Neural cell (in vitro differentiated cells): ENCODE results near the gene PPM1L. TPM values are rescaled to one million over a fixed set of nuclear protein-coding genes. Genes with fewer than 3 reads are reported as not detected.

Source experiments
- H2AFZ ChIP-seq: fragments of 200-600, 300-800 bp; sonication (generic), shearing (Covaris generic); 2 replicates; pipeline ENCODE4 v1.6.0; 2014; ENCODE audit warnings: low read depth, mild to moderate bottlenecking, antibody characterized with exemption, low read length, moderate library complexity
- H3F3A ChIP-seq: fragments of 200-600 bp; shearing (Covaris generic); 2 replicates; pipeline ENCODE4 v1.6.1; 2016; ENCODE audit warnings: mild to moderate bottlenecking, moderate library complexity, mixed read lengths, antibody characterized with exemption, low read length; ENCODE audit not compliant: insufficient read depth, poor library complexity, severe bottlenecking
- H3K27ac ChIP-seq: fragments of 200-600, 300-800 bp; sonication (generic), shearing (Covaris generic); 2 replicates; pipeline ENCODE4 v1.5.1; 2014; ENCODE audit warnings: mild to moderate bottlenecking, low read length, moderate library complexity
- H3K27me3 ChIP-seq: fragments of 300-800, 200-600 bp; sonication (generic), shearing (Covaris generic); 2 replicates; pipeline ENCODE4 v1.6.0; 2014; ENCODE audit warnings: mild to moderate bottlenecking, low read depth, low read length, moderate library complexity; ENCODE audit not compliant: insufficient read depth
- H3K36me3 ChIP-seq: fragments of 300-800, 200-600 bp; sonication (generic), shearing (Covaris generic); 2 replicates; pipeline ENCODE4 v1.5.1; 2014; ENCODE audit warnings: mild to moderate bottlenecking, antibody characterized with exemption, low read length, moderate library complexity; ENCODE audit not compliant: insufficient read depth
- H3K4me2 ChIP-seq: fragments of 300-800, 200-600 bp; sonication (generic), shearing (Covaris generic); 2 replicates; pipeline ENCODE4 v1.6.0; 2014; ENCODE audit warnings: mild to moderate bottlenecking, low read length
- H3K4me3 ChIP-seq: fragments of 300-800, 200-600 bp; sonication (generic), shearing (Covaris generic); 2 replicates; pipeline ENCODE4 v1.5.1; 2014; ENCODE audit warnings: mild to moderate bottlenecking, low read length, moderate library complexity
- H3K79me2 ChIP-seq: fragments of 200-600 bp; shearing (Covaris generic); replicated peaks from 2 replicates; pipeline ENCODE4 v1.6.0; 2014; ENCODE audit warnings: mild to moderate bottlenecking, low read length, moderate library complexity; ENCODE audit not compliant: insufficient read depth
- H3K9ac ChIP-seq: fragments of 300-800, 200-600 bp; sonication (generic), shearing (Covaris generic); 2 replicates; pipeline ENCODE4 v1.6.1; 2016; ENCODE audit warnings: mild to moderate bottlenecking, low read length, mixed read lengths
- H3K9me2 ChIP-seq: fragments of 200-600 bp; shearing (Covaris generic); 2 replicates; pipeline ENCODE4 v1.6.1; 2016; ENCODE audit warnings: mild to moderate bottlenecking, low read length, mixed read lengths; ENCODE audit not compliant: insufficient read depth
- H3K9me3 ChIP-seq: fragments of 200-600, 300-800 bp; sonication (generic), shearing (Covaris generic); 2 replicates; pipeline ENCODE4 v1.6.1; 2016; ENCODE audit warnings: mild to moderate bottlenecking, mixed run types, low read length, moderate library complexity, mixed read lengths
- H4K20me1 ChIP-seq: fragments of 200-600 bp; shearing (Covaris generic); 2 replicates; pipeline ENCODE4 v1.6.1; 2016; ENCODE audit warnings: mild to moderate bottlenecking, mixed run types; ENCODE audit not compliant: insufficient read depth
- CTCF ChIP-seq: fragments of 450-650 bp; IDR thresholded peaks from 2 replicates; pipeline ENCODE4 v1.5.1; 2014; ENCODE audit warnings: antibody characterized with exemption, mild to moderate bottlenecking, moderate library complexity; ENCODE audit not compliant: poor library complexity, severe bottlenecking
- EP300 ChIP-seq: fragments of 450-650 bp; conservative IDR thresholded peaks from 2 replicates; pipeline ENCODE4 v1.6.1; 2014; ENCODE audit warnings: antibody characterized with exemption, mild to moderate bottlenecking, moderate library complexity; ENCODE audit not compliant: poor library complexity, severe bottlenecking
- EZH2 ChIP-seq: fragments of 200-600, 300-800 bp; shearing (Covaris generic), sonication (generic); IDR thresholded peaks from 2 replicates; pipeline ENCODE4 v1.6.1; 2014; ENCODE audit warnings: antibody characterized with exemption, low read length, borderline replicate concordance, mild to moderate bottlenecking; ENCODE audit not compliant: insufficient read depth, poor library complexity, severe bottlenecking
- MXI1 ChIP-seq: fragments of 450-650 bp; conservative IDR thresholded peaks from 2 replicates; pipeline ENCODE4 v1.6.1; 2014; ENCODE audit warnings: antibody characterized with exemption, mild to moderate bottlenecking; ENCODE audit not compliant: poor library complexity, severe bottlenecking
- POLR2AphosphoS5 ChIP-seq: IDR thresholded peaks from 2 replicates; pipeline ENCODE4 v1.6.1; 2012
- RAD21 ChIP-seq: fragments of 450-650 bp; conservative IDR thresholded peaks from 2 replicates; pipeline ENCODE4 v1.6.1; 2014; ENCODE audit warnings: antibody characterized with exemption, mild to moderate bottlenecking, moderate library complexity
- SMC3 ChIP-seq: fragments of 450-650 bp; conservative IDR thresholded peaks from 2 replicates; pipeline ENCODE4 v1.6.1; 2014; ENCODE audit warnings: antibody characterized with exemption, mild to moderate bottlenecking, moderate library complexity; ENCODE audit not compliant: poor library complexity
- TAF1 ChIP-seq: IDR thresholded peaks from 2 replicates; pipeline ENCODE4 v1.6.1; 2012; ENCODE audit warnings: low read depth
- polyA plus RNA-seq: library from polyadenylated mRNA; depleted of rRNA; stranded (reverse); fragments of >200 nt; gene quantifications from 2 replicates; pipeline ENCODE4 v1.2.3, GENCODE V29; 2014
- TF ChIP-seq, protein P1 (sequence below): IDR thresholded peaks from 2 replicates; pipeline ENCODE4 v1.6.1; 2012; ENCODE audit warnings: borderline replicate concordance

PPM1L gene
- polyA plus RNA-seq, 1 donor from 2014 or later, result 24.9 TPM

DNA sequence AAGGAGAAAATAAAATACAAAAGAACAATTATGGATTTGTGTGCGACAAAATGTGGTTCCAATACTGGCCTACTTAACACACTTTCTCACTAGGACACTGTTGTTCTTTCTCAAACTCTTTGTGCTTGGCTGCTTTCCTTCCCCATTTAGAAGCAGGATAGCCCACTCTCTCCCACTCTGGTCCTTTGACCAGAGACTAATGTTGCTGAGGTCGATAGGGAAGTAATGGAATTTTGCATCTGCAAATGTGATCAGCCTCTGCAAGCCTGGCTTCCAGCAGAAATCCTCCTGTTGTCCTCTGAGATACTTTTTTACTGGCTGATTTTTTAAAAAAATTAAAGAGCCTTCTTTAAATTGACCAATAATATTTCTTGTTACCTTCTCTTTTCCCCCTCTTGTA is 71.0 kb downstream of the PPM1L start:
- Histone ChIP-seq H3K79me2 (peaks cover 7% of the 10 kb centered on the region), H2AFZ (no peak overlapping the region), H3K9ac (no peak overlapping the region), H3K4me3 (no peak overlapping the region), H3K4me2 (no peak overlapping the region), H3K9me3 (no peaks in the 10 kb centered on the region), H3F3A (no peaks in the 10 kb centered on the region), H4K20me1 (no peaks in the 10 kb centered on the region), H3K9me2 (no peaks in the 10 kb centered on the region), H3K27ac (no peak overlapping the region), H3K27me3 (no peaks in the 10 kb centered on the region), H3K36me3 (no peaks in the 10 kb centered on the region)
- no peak for TF ChIP-seq POLR2AphosphoS5
- no peak for TF ChIP-seq SMC3
- no peak for TF ChIP-seq EP300
- TF ChIP-seq, protein P1, sequence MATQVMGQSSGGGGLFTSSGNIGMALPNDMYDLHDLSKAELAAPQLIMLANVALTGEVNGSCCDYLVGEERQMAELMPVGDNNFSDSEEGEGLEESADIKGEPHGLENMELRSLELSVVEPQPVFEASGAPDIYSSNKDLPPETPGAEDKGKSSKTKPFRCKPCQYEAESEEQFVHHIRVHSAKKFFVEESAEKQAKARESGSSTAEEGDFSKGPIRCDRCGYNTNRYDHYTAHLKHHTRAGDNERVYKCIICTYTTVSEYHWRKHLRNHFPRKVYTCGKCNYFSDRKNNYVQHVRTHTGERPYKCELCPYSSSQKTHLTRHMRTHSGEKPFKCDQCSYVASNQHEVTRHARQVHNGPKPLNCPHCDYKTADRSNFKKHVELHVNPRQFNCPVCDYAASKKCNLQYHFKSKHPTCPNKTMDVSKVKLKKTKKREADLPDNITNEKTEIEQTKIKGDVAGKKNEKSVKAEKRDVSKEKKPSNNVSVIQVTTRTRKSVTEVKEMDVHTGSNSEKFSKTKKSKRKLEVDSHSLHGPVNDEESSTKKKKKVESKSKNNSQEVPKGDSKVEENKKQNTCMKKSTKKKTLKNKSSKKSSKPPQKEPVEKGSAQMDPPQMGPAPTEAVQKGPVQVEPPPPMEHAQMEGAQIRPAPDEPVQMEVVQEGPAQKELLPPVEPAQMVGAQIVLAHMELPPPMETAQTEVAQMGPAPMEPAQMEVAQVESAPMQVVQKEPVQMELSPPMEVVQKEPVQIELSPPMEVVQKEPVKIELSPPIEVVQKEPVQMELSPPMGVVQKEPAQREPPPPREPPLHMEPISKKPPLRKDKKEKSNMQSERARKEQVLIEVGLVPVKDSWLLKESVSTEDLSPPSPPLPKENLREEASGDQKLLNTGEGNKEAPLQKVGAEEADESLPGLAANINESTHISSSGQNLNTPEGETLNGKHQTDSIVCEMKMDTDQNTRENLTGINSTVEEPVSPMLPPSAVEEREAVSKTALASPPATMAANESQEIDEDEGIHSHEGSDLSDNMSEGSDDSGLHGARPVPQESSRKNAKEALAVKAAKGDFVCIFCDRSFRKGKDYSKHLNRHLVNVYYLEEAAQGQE, result no peak
- no peak for TF ChIP-seq MXI1
- no peak for TF ChIP-seq TAF1
- TF ChIP-seq EZH2, result no peak
- no peak for TF ChIP-seq RAD21
- TF ChIP-seq CTCF, result no peak

DNA sequence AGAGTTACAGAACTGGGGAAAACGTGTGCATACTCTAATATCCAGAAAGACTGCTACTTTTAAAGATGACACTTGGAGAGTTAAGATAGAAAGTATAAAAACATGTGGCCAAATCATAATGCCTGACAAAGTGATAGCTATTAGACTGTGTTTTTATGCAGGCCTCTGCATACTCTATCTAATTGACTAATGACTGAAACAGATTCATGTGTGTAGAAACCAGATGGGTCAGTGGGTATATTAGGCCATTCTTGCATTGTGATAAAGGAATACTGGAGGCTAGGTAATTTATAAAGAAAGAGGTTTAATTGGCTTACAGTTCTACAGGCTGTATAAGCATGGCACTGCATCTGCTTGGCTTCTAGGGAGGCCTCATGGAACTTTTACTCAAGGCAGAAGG is 71.5 kb downstream of the PPM1L start:
- Histone ChIP-seq H3K27me3 (no peaks in the 10 kb centered on the region), H3K27ac (no peak overlapping the region), H4K20me1 (no peaks in the 10 kb centered on the region), H3K79me2 (peaks cover 5% of the 10 kb centered on the region), H3F3A (no peaks in the 10 kb centered on the region), H2AFZ (no peak overlapping the region), H3K4me2 (no peak overlapping the region), H3K4me3 (no peak overlapping the region), H3K36me3 (no peaks in the 10 kb centered on the region), H3K9me2 (no peaks in the 10 kb centered on the region), H3K9me3 (no peaks in the 10 kb centered on the region), H3K9ac (no peak overlapping the region)
- TF ChIP-seq TAF1, result no peak
- TF ChIP-seq RAD21, result no peak
- no peak for TF ChIP-seq EZH2
- TF ChIP-seq, protein P1, result no peak
- no peak for TF ChIP-seq MXI1
- TF ChIP-seq SMC3, result no peak
- no peak for TF ChIP-seq EP300
- TF ChIP-seq POLR2AphosphoS5, result no peak
- no peak for TF ChIP-seq CTCF
